ENCODE data around the gene CLK2.

DNA sequence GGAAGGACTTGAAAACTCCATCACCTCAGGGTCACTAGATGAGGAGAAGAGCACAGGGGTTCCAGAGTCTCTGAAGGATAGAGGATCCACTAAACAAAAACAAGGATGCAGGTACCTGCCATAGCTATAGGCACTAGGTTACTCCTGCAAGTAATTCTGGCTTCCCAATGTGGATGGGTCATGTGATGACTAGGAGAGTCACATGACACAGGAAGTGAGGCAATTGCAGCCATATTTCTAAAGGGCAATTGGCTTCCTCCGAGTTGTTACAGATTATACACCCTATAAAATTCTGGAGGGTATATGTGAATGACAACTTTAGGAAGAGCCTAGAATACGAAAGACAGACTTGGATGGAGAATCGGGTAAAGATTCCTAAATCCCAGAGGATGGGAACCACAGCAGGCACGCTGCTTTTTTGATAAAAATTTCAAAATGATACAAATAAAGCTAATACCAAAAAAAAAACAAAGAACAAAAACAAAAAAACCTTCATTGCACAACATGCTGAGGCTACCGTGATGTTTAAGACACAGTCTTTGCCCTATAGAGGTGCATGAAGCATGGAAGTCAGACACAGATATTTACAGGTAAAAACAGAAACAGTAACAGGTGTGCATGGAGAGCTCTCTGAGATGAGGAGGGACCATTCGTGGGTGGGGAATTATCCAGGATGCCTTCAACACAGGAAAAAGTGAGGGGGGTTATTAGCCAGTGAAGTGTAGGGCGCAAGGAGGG, 54.3 kb downstream of the CLK2 start:
- TF ChIP-seq POLR2A (IDR thresholded peaks at IDR 0.05): no peak
- TF ChIP-seq, protein P1, sequence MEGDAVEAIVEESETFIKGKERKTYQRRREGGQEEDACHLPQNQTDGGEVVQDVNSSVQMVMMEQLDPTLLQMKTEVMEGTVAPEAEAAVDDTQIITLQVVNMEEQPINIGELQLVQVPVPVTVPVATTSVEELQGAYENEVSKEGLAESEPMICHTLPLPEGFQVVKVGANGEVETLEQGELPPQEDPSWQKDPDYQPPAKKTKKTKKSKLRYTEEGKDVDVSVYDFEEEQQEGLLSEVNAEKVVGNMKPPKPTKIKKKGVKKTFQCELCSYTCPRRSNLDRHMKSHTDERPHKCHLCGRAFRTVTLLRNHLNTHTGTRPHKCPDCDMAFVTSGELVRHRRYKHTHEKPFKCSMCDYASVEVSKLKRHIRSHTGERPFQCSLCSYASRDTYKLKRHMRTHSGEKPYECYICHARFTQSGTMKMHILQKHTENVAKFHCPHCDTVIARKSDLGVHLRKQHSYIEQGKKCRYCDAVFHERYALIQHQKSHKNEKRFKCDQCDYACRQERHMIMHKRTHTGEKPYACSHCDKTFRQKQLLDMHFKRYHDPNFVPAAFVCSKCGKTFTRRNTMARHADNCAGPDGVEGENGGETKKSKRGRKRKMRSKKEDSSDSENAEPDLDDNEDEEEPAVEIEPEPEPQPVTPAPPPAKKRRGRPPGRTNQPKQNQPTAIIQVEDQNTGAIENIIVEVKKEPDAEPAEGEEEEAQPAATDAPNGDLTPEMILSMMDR (IDR thresholded peaks at IDR 0.05): no peak
